Skeletal muscle tissue (tissue), 4 donors: ENCODE measurements around the gene HSPA12A. TPM values are rescaled to one million over a fixed set of nuclear protein-coding genes. Genes with fewer than 3 reads are reported as not detected.

ENCODE experiments used
- H3K27ac ChIP-seq: one replicate; pipeline ENCODE4 v1.7.0; 2013; ENCODE audit warnings: mild to moderate bottlenecking, low read depth, low read length, inconsistent platforms
- H3K27me3 ChIP-seq, 3 donors: one replicate each; pipeline ENCODE4 v1.7.0; 2013; ENCODE audit warnings: low read length in 3 of 3; ENCODE audit not compliant: control insufficient read depth in 3 of 3, insufficient read depth in 3 of 3
- H3K36me3 ChIP-seq, 3 donors: one replicate each; pipeline ENCODE4 v1.7.0; 2013; ENCODE audit warnings: low read length in 3 of 3; ENCODE audit not compliant: control insufficient read depth in 3 of 3, insufficient read depth in 3 of 3
- H3K4me1 ChIP-seq, 3 donors: one replicate each; pipeline ENCODE4 v1.7.0; 2013; ENCODE audit warnings: low read length in 3 of 3, mild to moderate bottlenecking in 3 of 3; ENCODE audit not compliant: control insufficient read depth in 3 of 3, insufficient read depth in 3 of 3
- H3K4me3 ChIP-seq, 3 donors: one replicate each; pipeline ENCODE4 v1.7.0; 2013; ENCODE audit warnings: low read length in 3 of 3
- H3K9ac ChIP-seq, 3 donors: one replicate each; pipeline ENCODE4 v1.7.0; 2013; ENCODE audit warnings: low read length in 3 of 3, mild to moderate bottlenecking in 3 of 3, moderate library complexity in 2 of 3, low read depth in 1 of 3
- H3K9me3 ChIP-seq, 3 donors: one replicate each; pipeline ENCODE4 v1.7.0; 2013; ENCODE audit warnings: low read length in 3 of 3; ENCODE audit not compliant: control insufficient read depth in 3 of 3
- total RNA-seq: library from RNA; depleted of rRNA; stranded (reverse); fragments of >200 nt; gene quantifications from one replicate; pipeline ENCODE4 v1.2.3, GENCODE V29; 2014
- donor health status: Osteomylitis.

The HSPA12A gene
- total RNA-seq, 1 donor from 2014 or later: 8.4 TPM

GRCh38 chr10:116668018-116668417 is 74.3 kb downstream of the HSPA12A start:
- Histone ChIP-seq H3K9me3 (peaks cover 0 to 4% (median 0%) of the 10 kb centered on the region in 3 donors), H3K9ac (no peak overlapping the region), H3K4me1 (peaks cover 0 to 8% (median 0%) of the 10 kb centered on the region in 3 donors), H3K27me3 (peaks cover 0 to 16% (median 7%) of the 10 kb centered on the region in 3 donors), H3K27ac (no peak overlapping the region), H3K4me3 (no peak overlapping the region), H3K36me3 (peaks cover 0 to 3% (median 2%) of the 10 kb centered on the region in 3 donors)

- Histone ChIP-seq H3K9me3 (peaks cover 0 to 4% (median 0%) of the 10 kb centered on the region in 3 donors), H3K4me3 (no peak overlapping the region), H3K27ac (no peak overlapping the region), H3K27me3 (peaks cover 0 to 16% (median 7%) of the 10 kb centered on the region in 3 donors), H3K36me3 (peaks cover 0 to 3% (median 0%) of the 10 kb centered on the region in 3 donors), H3K4me1 (peaks cover 0 to 8% (median 0%) of the 10 kb centered on the region in 3 donors), H3K9ac (no peak overlapping the region)
These were observed 74.9 kb downstream of the HSPA12A start for GRCh38 chr10:116667484-116667883.

- Histone ChIP-seq H3K4me3 (peak overlapping the region; percentile 40 to 62 (median 60)), H3K27me3 (peaks cover 0 to 13% (median 7%) of the 10 kb centered on the region in 3 donors), H3K9ac (peak overlapping the region; percentile 16 to 68 (median 52)), H3K27ac (no peak overlapping the region), H3K36me3 (no peaks in the 10 kb centered on the region), H3K9me3 (peaks cover 0 to 4% (median 0%) of the 10 kb centered on the region in 3 donors), H3K4me1 (peaks cover 0 to 8% (median 0%) of the 10 kb centered on the region in 3 donors)
These were observed 76.7 kb downstream of the HSPA12A start for GRCh38 chr10:116665541-116666125.

- Histone ChIP-seq H3K9ac (peak overlapping the region in 1 of 3 donors; percentile 14), H3K4me1 (peaks cover 0 to 8% (median 0%) of the 10 kb centered on the region in 3 donors), H3K27ac (no peak overlapping the region), H3K4me3 (no peak overlapping the region), H3K36me3 (no peaks in the 10 kb centered on the region), H3K9me3 (peaks cover 0 to 4% (median 0%) of the 10 kb centered on the region in 3 donors), H3K27me3 (peaks cover 0 to 8% (median 7%) of the 10 kb centered on the region in 3 donors)
These were observed 77.7 kb downstream of the HSPA12A start for GRCh38 chr10:116664631-116665030.

GRCh38 chr10:116663342-116663741 is 79.0 kb downstream of the HSPA12A start:
- H3K9me3 ChIP-seq: peaks cover 0 to 4% (median 0%) of the 10 kb centered on the region in 3 donors
- H3K36me3 ChIP-seq: no peaks in the 10 kb centered on the region
- no peak overlapping the region for H3K27ac ChIP-seq
- H3K27me3 ChIP-seq: no peaks in the 10 kb centered on the region
- no peak overlapping the region for H3K4me3 ChIP-seq
- peaks cover 0 to 8% (median 0%) of the 10 kb centered on the region in 3 donors for H3K4me1 ChIP-seq
- H3K9ac ChIP-seq: no peak overlapping the region

GRCh38 chr10:116660860-116661259 is 81.5 kb downstream of the HSPA12A start:
- Histone ChIP-seq H3K9me3 (no peaks in the 10 kb centered on the region), H3K27ac (no peak overlapping the region), H3K36me3 (no peaks in the 10 kb centered on the region), H3K4me3 (no peak overlapping the region), H3K4me1 (peaks cover 0 to 6% (median 0%) of the 10 kb centered on the region in 3 donors), H3K27me3 (no peaks in the 10 kb centered on the region), H3K9ac (no peak overlapping the region)

GRCh38 chr10:116659049-116659670 is 83.2 kb downstream of the HSPA12A start:
- Histone ChIP-seq H3K27me3 (peaks cover 0 to 4% (median 0%) of the 10 kb centered on the region in 3 donors), H3K9me3 (no peaks in the 10 kb centered on the region), H3K4me3 (no peak overlapping the region), H3K4me1 (no peaks in the 10 kb centered on the region), H3K27ac (no peak overlapping the region), H3K9ac (no peak overlapping the region), H3K36me3 (no peaks in the 10 kb centered on the region)

- H3K36me3 ChIP-seq: no peaks in the 10 kb centered on the region
- H3K9ac ChIP-seq: no peak overlapping the region
- peaks cover 0 to 4% (median 0%) of the 10 kb centered on the region in 3 donors for H3K27me3 ChIP-seq
- H3K9me3 ChIP-seq: no peaks in the 10 kb centered on the region
- H3K4me3 ChIP-seq: no peak overlapping the region
- H3K4me1 ChIP-seq: no peaks in the 10 kb centered on the region
- no peak overlapping the region for H3K27ac ChIP-seq
These were observed 84.4 kb downstream of the HSPA12A start for GRCh38 chr10:116657863-116658551.

GRCh38 chr10:116656044-116656443 is 86.3 kb downstream of the HSPA12A start:
- no peaks in the 10 kb centered on the region for H3K4me1 ChIP-seq
- no peaks in the 10 kb centered on the region for H3K36me3 ChIP-seq
- peaks cover 0 to 4% (median 0%) of the 10 kb centered on the region in 3 donors for H3K27me3 ChIP-seq
- H3K27ac ChIP-seq: no peak overlapping the region
- H3K4me3 ChIP-seq: no peak overlapping the region
- H3K9ac ChIP-seq: no peak overlapping the region
- H3K9me3 ChIP-seq: no peaks in the 10 kb centered on the region

GRCh38 chr10:116655568-116655967 is 86.8 kb downstream of the HSPA12A start:
- Histone ChIP-seq H3K27ac (no peak overlapping the region), H3K36me3 (no peaks in the 10 kb centered on the region), H3K9ac (no peak overlapping the region), H3K27me3 (peaks cover 0 to 4% (median 0%) of the 10 kb centered on the region in 3 donors), H3K4me1 (no peaks in the 10 kb centered on the region), H3K9me3 (no peaks in the 10 kb centered on the region), H3K4me3 (no peak overlapping the region)
